Hematopoietic multipotent progenitor cell treated with erythropoietin and hydrocortisone succinate and interleukin-3 and kit ligand, for 4 days (in vitro differentiated cells): ENCODE data around the gene ARMH3.

Source experiments
- DNase-seq: peaks from one replicate; pipeline ENCODE4 v3.0.0-alpha.2; 2015

The ARMH3 gene

DNA sequence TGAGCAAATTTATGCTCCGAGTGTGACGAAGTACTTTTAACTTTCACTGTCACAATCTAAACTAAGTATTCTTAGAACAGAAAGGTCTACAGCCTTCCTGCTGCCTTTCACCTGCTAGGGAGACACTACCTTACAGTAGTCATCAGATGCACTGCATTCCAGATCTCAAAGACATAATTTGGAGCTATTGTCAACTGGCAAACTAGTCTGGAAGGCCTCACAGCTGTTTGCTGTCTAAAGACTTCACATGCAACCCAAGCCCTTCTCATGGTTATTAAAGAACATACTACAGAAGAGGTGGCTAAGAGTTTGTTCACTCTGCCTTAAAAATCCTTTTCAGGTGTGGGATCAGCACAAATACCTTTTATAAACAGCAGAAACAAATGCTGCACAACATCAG, 120.5 kb downstream of the ARMH3 start:
- no peak for DNase-seq

DNA sequence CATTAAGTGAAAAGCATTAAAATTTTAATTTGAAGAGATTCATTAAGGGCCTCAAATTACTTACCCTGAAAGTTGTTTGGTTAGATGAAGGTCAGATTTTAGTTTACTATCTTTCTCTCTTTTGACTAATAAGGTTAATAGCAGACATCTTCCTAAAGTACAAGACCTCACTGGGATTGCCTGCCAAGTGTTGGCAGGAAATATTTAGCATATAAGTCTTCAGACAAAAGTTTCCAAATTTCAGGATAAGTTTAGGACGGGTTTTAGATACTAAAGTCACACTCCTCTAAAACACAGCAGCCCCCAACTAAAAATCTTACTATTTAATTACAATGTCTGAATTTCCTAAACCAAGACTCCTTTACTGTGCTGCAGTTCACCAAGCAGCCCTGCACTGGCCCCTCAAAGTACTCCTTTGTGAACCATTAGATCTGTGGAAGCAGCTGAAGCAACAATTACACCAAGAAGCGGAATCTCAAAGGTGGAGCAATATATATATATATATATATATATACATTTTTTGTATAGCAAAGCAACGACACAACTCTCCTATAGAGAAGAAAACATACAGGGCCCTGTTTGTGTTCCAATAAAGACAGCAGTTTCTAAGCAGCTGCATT, 121.2 kb downstream of the ARMH3 start:
- no peak for DNase-seq

DNA sequence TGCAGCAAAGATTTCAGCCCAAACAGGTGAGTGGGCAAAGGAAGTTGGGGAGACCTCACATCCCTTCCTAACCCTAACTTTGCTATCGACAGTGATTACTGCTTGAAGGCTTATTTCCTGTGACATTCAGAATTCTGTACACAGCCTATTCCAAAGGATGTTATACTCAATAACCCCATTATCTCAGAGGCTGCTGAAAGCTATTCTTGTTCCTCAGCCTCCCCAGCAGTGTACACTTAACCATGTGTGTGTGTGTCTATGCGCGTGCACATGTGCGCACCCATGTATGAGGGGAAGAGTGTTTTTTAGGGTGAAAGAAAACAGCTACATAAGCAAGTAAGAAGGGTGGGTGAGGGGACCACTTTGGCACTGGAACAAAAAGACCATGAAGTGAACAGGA, 122.0 kb downstream of the ARMH3 start:
- no peak for DNase-seq

DNA sequence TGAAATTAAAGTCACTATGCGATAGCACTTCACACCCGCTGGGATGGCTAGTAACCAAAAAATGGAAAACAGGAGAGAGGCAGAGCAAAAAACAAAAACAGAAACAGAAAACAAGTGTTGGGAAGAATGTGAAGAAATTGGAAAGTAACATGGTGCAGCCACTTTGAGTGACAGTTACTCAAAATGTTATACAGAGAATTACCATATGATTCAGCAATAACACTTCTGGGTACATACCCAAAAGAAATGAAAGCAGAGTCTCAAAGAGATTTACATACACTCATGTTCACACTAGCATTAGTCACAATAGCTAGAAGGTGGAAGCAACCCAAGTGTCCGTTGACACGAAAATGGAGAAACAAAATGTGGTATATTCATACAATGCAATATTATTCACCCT, 123.8 kb downstream of the ARMH3 start:
- no peak for DNase-seq

DNA sequence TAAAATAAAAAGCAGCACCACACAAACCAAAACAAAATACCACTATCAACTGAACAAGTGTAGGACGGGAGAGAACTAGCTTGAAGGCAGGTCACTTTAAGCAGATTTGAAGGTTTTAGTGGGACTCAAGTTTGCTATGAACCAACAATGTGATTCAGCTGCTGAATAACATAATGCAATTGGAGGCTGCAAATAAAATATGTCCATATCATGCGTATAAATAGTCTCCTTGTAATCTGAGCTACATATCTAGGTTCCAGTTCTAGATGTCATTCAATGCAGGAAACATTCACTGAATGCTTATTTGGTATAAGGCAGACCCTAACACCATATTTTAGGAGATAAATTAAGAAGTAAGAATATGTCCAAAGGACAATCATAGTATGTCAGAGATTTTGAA, 130.9 kb downstream of the ARMH3 start:
- DNase-seq = no peak

DNA sequence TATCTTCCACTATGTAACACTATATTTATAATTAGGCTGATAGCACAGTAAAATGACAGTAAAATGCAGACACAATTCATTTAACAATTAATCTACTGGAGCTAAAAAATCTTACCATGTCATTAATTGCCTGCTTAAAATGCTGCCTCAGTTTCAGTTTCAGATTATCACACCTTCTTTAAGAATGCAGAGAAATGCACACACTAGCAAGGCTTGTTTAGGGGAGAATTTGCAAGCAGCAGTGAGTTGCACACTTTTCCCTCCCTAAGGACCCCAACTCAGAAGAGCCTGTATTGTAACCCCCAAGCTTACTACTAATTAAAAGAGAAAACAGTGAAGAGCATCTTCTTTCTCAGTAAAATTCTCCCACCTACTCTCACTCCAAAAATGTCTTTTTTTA, 132.7 kb downstream of the ARMH3 start:
- DNase-seq = no peak

DNA sequence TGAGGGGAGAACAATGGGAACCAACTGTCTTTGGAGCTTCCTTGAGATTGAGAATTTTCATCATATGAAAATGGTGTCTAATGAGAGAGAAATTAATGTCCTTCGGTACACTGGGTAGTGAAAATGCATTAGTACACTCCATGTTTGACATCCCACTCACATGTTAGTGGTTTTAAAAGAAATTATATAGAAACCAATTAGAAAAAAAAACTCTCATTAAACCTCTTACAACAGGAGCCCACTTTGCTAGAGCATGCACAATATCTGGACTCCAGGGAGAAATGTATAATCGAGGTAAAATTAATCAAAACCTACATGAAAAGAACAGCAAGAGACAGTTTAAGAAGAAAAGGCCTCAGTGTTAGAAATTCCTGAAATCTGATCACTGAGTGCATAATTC, 133.1 kb downstream of the ARMH3 start:
- DNase-seq = no peak

DNA sequence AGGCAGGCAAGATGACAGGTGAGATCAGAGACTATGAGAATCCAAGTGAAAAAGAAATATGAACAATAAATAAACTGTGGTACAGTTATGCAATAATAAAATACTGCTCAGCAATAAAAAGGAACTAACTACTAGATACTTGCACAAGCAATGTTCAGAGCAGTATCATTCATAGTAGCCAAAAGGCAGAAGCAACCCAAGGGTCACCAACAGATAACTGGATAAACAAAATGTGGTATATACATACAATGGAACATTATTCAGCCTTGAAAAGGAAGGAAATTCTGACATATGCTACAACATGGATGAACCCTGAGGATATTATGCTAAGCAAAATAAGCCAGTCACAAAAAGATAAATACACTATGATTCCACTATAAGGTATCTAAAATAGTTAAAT, 135.4 kb downstream of the ARMH3 start:
- peak; percentile 19 for DNase-seq

DNA sequence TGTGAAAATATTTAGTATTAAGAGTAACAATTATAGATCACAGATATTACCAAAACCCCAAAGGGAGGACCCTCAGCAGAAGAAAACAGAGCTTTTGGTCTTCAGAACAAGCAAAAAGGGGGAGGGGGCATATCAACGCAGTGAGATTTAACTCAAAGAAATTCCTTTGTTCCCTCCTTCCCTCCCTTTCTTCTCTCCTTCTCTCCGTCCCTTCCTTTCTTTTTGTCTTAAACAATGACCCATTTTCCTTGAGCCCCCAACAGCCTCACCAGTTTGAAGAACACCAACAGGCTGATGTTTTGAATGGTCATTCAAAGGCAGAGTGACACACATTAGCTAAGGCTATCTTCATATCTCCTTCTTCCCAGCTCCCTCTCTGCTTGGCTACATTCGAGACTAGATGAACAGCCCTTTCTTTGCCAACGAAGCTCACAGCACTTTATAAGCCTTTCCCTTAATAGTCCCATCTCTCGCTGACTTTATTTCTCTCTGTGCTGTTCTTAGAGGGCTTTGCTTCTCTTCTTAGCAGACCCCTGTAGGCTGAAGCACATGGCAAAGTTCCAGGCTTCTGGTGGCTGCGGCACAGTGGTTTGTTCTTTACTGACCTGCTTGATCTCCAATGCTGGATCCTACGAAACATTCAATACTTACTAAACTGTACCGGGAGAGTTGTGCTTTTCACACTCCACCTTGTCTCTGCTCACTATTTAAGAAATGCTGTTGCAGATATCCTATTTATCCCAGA, 136.8 kb downstream of the ARMH3 start:
- no peak for DNase-seq

DNA sequence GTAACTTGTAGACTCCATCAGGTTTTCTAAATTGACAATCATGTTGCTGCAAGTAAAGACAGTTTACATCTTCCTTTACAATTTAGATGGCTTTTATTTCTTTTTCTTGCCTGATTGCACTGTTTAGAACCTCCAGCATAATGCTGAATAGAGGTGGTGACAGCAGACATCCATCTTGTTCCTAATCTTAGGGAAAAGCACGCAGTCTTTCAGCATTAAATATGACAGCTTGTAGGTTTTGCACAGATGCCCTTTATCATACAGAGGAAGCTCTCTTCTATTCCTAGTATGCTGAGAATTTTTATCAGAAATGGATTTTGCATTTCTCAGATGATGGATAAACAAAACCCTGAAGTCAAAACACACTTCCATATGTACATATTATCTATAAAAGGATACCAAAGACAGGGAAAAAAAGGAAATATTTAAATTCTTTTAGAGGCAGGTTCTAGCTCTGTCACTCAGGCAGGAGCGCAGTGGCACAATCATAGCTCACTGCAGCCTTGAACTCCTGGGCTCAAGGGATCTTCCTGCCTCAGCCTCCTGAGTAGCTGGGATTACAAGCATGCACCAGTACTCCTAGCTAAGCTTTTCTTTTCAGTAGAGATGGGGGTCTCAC, 143.3 kb downstream of the ARMH3 start:
- DNase-seq = no peak

DNA sequence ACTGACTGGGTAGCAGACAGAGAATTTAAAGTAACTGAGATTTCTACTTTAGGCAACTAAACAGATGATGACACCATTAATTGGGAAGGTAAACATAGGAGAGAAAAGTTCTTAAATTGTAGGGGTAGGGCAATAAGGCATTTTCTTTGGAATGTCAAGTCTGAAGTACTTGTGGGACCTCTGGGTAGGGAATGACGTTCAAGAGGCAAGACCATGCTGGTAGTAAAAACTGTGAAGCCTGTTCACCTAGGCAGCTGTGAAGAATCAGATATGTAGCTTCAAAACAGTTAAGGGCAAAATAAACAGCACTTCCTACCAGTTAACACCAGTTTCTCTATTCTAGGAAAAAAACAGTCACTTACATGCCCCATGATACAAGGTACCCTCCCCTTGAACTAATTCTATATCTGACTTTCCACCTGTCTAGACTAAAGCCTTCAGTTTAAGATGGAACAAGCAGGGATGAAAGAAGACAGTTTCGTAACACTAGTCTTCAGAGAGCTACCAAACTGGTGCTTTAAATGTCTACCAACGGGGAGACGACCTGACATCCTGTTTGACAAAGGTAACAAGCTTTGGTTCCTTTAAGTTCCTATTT, 149.3 kb downstream of the ARMH3 start:
- no peak for DNase-seq

DNA sequence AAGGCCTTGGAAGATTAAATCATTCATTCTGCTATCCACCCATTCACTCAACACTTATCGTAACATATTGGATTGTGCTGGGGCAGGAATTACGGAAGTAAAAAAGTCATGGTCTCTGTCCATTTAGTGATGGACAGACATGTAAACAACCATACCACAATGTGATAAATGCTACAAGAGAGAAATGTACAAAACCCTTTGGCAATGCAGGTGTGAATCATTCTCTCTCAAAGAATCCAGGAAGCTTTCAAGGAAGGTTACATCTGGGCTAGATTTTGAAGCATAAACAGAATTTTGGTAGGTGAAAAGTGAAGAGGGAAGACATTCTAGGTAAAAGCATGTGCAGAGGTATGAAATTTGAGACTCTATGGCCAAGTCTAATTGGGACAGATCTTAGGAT, 150.7 kb downstream of the ARMH3 start:
- DNase-seq = no peak

DNA sequence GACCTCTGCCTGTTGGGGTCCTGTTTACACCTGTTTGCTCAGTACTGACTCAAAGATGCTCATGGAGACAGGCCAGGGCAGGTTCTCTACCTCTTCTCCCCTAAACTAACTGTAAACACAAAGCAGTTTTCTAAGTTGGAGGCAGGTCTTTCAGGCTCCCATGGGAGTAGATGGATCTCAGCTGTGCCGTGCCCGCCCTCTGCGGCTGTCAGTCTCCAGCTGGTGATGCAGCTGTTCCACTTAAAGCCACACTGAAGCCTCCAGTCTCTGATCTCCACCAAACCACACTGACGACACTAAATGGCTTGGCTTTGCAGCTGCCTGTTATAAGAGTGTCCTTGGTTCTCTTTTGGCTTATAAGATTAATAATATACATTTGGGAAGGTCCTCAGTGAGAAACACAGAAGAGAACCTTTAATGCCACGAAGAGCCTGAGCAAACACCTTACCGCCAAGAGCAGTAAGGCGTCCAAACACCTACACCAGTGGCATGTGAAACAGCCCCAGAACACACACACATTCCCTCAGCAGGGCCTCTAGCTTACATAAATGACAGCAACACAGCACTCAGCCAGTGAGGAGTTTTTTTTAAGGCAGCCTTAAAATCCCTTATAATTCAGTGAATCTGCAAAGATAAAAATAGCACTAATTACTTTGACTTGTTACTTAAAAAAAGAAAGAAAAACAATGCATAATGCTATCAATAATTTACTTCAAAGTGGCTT, 152.0 kb downstream of the ARMH3 start:
- no peak for DNase-seq

DNA sequence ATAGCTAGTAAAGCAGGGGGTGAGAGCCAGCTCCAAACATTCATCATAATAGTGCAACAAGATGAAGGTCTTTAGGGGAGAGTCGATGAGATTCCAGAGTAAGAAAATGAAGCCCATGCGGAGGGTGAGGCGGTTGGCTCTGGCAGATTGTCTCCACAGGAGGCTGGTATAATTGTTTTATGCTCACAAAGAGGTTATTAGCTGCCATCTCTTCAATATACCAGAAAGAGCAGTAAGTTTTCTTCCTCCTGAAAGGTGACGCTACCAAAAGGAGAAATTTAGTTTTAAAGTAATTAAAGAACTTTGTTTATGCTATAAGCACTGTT, 153.2 kb downstream of the ARMH3 start:
- no peak for DNase-seq

DNA sequence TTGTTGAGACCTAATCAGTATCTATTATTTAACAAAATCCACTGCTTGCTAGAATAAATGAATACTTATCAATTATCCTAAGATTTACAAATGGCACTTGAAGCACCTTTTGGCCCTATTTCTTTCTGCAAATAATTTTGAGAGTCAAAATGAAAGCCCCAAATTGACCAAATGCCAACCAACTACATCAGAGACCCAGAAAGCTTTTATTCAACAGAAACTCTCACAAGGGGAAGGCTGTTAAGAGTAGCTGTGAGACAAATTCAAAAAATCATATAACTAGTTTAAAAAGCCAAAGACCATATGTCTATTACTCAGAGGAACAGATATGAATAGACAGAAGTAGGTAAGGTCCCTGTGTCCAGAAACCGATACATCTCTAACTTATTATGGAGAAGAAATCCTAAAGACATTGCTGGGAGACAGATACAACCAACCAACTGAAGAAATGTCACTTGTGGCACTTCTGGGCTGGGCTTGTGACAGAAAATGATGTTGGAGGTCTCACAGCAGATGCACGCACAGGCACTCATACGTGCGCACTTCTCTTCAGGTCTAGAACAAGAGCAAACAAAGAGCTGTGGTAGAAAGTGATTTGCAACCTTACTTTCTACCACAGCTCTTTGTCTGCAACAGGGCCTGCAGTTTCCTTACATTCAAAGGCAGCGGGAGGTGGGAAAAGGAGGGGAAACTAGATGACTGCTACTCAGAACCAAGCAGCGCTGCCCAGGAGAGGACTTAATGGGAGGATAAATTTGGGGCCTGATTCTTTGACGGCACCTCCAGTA, 153.7 kb downstream of the ARMH3 start:
- no peak for DNase-seq

DNA sequence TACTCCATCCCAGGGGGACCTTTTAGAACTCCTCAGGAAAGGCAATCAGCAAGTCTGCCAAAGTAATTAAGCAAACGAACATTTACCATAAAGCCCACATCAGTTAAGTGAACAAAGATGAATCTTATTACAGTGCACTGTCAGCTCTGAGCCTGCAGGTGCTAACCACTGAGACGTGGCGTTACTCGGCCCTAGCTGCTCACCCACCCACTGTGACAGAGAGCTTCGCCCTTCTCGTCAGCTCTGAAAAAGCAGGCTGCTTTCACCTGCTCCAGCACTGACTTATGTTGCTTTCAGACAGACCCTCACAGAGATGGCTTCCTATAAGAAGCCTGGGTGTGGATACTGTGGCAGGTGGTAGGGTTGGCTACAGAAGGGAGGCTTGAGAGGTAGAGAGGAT, 154.6 kb downstream of the ARMH3 start:
- DNase-seq = no peak

DNA sequence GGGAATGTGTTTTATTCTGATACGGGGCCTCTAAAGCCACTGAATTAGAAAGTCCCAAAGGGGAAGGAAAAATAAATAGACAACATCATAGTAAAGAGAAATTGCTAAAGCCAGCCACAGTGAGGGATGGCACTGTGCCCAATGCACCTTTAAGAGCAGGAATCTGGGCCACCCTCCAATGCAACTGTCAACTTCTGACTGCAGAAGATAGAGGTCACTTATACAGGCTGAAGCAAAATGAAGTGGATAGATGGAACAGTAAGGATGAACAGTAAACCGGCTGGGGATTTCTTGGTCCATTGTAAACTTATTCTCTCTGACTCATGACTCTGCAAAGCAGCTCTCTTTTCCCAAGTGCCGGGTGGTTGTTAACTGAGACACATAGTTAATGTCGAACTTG, 158.3 kb downstream of the ARMH3 start:
- DNase-seq = peak; percentile 44

DNA sequence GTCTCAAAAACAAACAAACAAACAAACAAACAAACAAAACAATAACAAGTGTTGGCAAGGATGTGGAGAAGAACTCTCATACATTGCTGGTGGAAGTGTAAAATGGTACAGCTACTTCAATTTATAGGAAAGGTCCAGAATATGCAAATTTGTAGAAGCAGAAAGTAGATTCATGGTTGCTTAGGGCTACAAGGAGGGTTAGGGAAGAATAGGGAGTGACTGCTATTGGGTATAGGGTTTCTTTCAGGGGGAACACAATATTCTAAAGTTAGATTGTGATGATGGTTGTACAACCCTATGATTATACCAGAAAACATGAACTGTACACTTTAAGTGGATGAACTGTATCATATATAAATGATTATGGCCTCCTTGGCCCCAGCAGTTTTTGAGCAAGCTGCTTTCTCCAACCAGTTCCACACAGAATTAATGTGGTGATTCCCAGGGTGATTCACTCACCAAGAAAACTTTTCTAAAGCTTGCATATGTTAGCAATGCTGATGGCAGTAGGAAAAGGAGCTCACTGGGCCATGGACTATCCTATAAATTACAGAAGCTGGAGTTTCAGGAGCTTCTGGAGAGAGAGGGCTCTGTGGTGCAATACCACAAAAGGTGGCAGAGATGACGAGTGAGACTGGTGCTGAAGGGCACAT, 159.6 kb downstream of the ARMH3 start:
- DNase-seq = no peak

DNA sequence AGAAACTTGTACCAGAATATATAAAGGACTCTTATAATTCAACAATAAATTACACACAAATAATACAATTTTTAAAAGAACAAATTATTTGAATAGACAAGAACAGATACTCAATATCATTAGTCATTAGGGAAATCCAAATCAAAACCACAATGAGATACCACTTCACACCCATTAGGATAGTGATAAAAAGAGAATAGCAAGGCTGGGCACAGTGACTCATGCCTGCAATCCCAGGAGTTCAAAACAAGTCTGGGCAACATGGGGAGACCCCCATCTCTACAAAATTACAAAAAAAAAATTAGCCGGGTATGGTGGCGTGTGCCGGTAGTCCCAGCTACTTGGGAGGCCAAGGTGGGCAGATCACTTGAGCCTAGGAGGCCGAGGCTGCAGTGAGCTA, 160.2 kb downstream of the ARMH3 start:
- DNase-seq = no peak

DNA sequence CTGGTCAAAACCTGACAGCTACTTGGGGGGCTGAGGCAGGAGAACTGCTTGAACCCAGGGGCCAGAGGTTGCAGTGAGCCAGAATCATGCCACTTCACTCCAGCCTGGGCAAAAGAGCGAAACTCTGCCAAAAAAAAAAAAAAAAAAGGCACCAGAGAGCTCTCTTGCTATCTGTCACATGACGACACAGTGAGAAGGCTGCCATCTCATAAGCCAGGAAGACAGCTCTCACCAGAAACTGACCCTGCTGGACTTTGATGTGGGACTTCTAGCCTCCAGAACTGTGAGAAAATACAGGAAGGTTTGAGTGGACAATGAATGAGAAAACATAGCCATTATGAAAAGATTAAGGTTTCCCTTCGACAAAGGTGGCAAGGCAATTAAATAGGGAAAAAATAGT, 161.2 kb downstream of the ARMH3 start:
- no peak for DNase-seq

DNA sequence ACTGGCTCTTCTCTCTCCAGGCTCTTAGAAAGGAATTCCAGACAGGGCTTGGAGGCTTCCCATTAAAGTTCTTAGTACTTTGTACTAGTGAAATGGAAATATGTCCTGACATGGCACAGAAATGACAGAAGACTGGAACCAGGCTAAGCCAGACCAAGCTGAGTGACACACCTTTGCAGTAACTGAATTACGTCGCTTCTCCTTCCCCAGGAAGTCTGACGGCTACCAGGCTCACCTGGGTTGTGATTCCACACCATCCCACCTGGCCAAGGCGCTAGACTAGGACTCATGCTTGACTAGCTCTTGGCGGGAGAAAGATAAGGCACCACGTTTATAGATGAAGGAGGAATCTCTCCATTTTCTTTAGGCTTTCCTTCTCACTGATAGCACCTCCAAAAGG, 161.7 kb downstream of the ARMH3 start:
- DNase-seq = no peak

DNA sequence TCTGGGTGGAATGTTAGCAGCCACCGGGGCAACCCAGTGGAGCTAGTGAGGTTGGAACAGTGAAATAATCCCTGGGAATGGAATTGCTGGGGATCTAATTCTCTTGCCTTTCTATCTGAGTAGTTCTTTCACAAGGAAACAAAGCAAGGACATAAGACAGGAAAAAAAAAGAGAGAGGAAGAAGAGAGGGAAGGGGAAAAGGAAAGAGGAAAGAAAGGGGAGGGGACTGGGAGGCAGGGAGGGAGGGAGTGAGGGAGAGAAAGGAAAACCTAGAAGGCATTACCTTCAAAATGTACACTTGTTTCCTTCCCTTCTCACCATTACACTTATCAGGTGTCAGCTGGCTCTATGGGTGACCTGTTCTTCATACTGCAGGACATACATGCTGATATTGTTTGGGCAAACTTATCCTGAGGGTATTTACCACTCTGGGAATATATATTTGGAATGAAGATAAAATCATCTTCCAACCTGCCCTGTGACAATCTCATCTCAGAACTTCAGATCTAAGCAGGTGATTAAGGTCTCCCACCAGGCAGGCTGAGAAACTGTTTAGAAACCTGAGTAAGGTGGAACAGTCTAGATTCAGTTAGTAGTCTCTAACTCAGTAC, 162.4 kb downstream of the ARMH3 start:
- DNase-seq = no peak
